Neuron (in vitro differentiated cells): ENCODE measurements around the gene SYTL3.
A peak's percentile ranks its signal among the peaks of the same experiment; 100 is the strongest.
"Not testable (repeated sequence)": the region's sequence is repeated elsewhere in the genome, so short reads cannot be mapped to it uniquely, and the experiment has no call there.

Experiments
- H2AFZ ChIP-seq: one replicate; pipeline ENCODE4 v1.6.1; 2013; ENCODE audit warnings: low read depth, mild to moderate bottlenecking, inconsistent platforms, low read length, moderate library complexity
- H3K27me3 ChIP-seq: one replicate; pipeline ENCODE4 v1.6.1; 2013; ENCODE audit warnings: low read length; ENCODE audit not compliant: insufficient read depth
- H3K36me3 ChIP-seq: one replicate; pipeline ENCODE4 v1.6.1; 2013; ENCODE audit warnings: low read length; ENCODE audit not compliant: insufficient read depth
- H3K4me1 ChIP-seq: one replicate; pipeline ENCODE4 v1.6.1; 2013; ENCODE audit warnings: low read length; ENCODE audit not compliant: insufficient read depth
- H3K4me3 ChIP-seq: 2 replicates; pipeline ENCODE4 v1.5.1; 2013; ENCODE audit warnings: mild to moderate bottlenecking, low read length, moderate library complexity
- H3K9me3 ChIP-seq: one replicate; pipeline ENCODE4 v1.6.1; 2013; ENCODE audit warnings: low read length

SYTL3 gene

DNA sequence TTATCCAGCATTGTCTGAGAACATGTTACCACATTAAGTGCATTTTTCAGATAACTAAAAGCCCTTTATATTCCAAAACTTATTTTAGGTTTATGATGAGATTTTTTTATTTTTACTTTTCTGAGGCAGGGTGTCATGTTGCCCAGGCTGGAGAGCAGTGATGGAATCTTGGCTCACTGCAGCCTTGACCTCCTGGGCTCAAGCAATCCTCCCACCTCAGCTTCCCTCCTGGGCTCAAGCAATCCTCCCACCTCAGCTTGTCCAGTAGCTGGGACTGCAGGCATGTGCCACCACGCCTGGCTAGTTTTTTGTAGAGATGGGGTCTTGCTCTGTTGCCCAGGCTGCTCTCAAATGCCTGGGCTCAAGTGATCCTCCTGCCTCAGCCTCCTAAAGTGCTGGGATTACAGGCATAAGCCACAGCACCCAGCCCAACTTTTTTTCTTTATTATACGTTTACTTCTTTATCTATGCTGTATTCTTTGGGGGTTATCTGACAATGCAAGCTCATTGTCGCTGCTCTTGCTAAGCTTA lies 11.5 kb upstream of the SYTL3 start:
- no peak overlapping the region for H3K4me3 ChIP-seq
- H3K36me3 ChIP-seq, result peaks cover 41% of the 10 kb centered on the region
- H2AFZ ChIP-seq, result no peak overlapping the region
- H3K4me1 ChIP-seq, result peaks cover 7% of the 10 kb centered on the region
- no peaks in the 10 kb centered on the region for H3K27me3 ChIP-seq
- H3K9me3 ChIP-seq, result no peaks in the 10 kb centered on the region

DNA sequence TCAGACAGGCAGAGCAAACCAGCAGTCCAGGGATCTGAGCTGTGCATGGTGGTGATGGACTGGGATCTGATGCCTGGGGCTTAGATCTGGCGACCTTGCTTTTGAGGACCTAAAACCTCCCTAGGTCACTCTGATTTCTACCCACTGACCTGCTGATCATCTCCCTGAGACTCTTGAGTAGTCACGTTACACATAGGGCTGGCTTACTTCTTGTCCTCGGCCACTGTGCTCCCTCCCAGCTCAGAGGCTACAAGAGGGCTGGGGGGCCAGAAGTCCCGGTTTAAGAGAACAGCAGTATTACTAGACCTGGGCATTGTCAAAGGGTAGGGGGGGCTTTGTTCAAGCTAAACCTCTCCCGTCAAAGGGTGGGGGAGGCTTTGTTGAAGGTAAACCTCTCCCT lies 10.8 kb upstream of the SYTL3 start:
- peaks cover 39% of the 10 kb centered on the region for H3K36me3 ChIP-seq

DNA sequence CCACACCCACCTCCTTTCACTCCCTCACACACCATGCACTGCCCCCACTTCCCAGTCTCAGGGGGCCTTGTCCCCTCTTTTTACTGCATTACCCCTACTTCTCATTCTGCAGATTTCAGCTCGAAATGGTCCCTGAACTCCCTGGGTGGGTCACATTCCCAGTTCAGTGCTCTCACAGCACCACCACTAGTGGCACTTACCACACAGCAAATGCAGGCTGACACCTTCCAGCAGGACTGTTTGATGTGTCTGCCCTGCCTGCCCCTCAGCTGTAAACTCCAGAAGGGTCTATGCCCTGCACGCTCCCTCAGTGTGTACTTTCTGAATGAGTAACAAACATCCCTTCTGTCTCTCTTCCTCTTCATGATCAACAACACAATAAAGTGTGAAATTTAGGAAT lies 9.3 kb upstream of the SYTL3 start:
- H3K9me3 ChIP-seq, result no peaks in the 10 kb centered on the region
- H3K4me1 ChIP-seq, result peaks cover 11% of the 10 kb centered on the region
- H2AFZ ChIP-seq, result no peak overlapping the region
- peaks cover 31% of the 10 kb centered on the region for H3K36me3 ChIP-seq
- H3K4me3 ChIP-seq, result no peak overlapping the region
- H3K27me3 ChIP-seq, result peaks cover under 1% of the 10 kb centered on the region

More for the DNA sequence above, 10.8 kb upstream of the SYTL3 start:
- Histone ChIP-seq H3K4me1 (peaks cover 7% of the 10 kb centered on the region), H2AFZ (no peak overlapping the region), H3K9me3 (no peaks in the 10 kb centered on the region), H3K4me3 (no peak overlapping the region), H3K27me3 (no peaks in the 10 kb centered on the region)

DNA sequence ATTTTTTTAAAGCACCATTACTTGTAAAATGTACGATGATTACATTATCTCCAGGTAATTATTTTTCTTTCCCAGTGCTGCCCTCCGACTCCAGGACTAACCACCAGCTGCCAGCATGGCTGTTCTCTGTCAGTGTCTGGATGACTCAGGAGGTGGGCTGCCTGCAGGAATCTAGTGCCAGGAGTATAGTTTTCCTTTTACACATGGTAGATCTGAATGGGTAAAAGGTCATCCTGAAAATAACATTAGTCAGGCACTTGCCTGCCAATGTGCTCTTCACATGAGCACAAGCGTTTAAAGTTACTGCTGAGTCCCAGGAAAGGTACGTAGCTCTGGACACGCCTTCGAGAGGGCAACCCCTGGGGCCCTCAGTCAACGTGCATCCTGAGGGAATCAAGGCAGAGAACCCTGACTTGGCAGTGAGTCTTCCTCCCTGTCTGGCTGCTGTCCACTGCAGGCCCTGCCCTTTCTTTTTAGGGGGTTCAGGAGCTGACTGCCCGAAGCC lies 7.7 kb upstream of the SYTL3 start:
- Histone ChIP-seq H2AFZ (no peak overlapping the region), H3K27me3 (peaks cover 4% of the 10 kb centered on the region), H3K36me3 (peaks cover 18% of the 10 kb centered on the region), H3K4me1 (peaks cover 11% of the 10 kb centered on the region), H3K9me3 (no peaks in the 10 kb centered on the region), H3K4me3 (no peak overlapping the region)

DNA sequence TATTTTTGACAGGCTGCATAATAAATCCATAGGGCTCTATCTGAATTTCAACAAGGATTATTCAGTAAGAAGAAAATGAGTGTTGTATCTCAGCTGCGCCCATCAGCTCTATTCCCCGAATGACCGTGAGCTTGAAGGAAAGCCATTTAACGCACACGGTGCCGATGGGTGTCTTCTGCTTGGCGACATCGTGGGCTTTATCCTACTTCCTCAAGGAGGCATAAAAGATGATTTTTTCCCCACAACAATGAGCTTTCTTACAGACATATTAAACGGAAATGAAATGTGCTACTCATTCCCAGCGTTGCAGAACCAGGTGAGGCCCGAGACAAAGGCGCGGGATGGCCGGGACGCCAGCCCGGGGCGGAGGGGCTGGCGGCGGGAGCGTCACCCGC lies 6.0 kb upstream of the SYTL3 start:
- Histone ChIP-seq H2AFZ (peak overlapping the region; percentile 82), H3K36me3 (peaks cover 13% of the 10 kb centered on the region), H3K9me3 (no peaks in the 10 kb centered on the region), H3K4me3 (peak overlapping the region; percentile 72), H3K4me1 (peaks cover 11% of the 10 kb centered on the region), H3K27me3 (peaks cover 4% of the 10 kb centered on the region)

DNA sequence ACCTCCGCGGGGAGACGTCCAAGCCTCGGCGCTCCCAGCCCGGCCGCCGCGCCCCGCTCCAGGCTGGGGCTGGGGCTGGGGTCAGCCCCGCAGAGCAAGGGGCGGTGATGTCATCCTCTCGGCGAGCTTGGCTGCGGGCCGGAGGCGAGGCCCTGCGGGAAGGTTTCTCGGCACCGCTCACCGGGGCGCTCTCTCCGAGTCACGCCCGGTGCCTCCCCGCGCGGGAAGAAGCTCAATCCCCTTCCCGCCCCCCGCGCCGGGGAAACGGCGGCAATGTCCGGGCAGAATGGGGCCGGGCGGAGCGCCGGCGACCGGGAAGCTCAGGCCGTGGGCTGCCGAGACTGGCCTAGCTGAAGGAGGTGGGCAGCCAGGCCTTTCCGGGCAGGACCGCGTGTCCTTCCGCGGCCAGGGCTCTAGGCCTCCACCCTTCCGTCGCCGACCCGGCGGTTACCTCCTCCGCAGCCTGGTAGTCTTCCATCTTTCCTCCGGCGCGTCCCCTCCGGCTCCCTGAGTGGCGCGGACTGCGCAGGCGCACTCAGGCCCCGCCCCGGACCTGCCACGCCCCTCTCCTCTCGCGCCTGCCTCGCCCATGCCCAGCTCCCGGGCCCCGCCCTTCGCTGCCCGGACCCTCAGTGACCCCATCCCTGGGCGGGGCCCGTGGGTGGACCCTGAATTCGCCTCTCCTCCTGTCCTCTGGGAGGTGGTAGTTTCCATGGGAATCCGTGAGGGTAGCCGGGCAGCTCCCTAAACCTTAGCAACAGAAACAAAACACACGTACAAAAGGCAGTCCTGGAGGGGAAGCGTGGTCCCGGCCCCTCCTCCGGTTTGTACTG lies 5.4 kb upstream of the SYTL3 start, which contains the start of gene DYNLT1:
Gene DYNLT1, minus strand, starts transcription at position 513 of the 833 bp plus-strand sequence. Its CDS starts 35 bp downstream, at position 478.
- H3K36me3 ChIP-seq, result peaks cover 12% of the 10 kb centered on the region
- peak within 1 kb of the TSS; percentile 82 for H2AFZ ChIP-seq
- H3K4me3 ChIP-seq, result peak within 1 kb of the TSS; percentile 72
- H3K27me3 ChIP-seq, result peaks cover 6% of the 10 kb centered on the region
- H3K9me3 ChIP-seq, result no peaks in the 10 kb centered on the region
- peaks cover 11% of the 10 kb centered on the region for H3K4me1 ChIP-seq

DNA sequence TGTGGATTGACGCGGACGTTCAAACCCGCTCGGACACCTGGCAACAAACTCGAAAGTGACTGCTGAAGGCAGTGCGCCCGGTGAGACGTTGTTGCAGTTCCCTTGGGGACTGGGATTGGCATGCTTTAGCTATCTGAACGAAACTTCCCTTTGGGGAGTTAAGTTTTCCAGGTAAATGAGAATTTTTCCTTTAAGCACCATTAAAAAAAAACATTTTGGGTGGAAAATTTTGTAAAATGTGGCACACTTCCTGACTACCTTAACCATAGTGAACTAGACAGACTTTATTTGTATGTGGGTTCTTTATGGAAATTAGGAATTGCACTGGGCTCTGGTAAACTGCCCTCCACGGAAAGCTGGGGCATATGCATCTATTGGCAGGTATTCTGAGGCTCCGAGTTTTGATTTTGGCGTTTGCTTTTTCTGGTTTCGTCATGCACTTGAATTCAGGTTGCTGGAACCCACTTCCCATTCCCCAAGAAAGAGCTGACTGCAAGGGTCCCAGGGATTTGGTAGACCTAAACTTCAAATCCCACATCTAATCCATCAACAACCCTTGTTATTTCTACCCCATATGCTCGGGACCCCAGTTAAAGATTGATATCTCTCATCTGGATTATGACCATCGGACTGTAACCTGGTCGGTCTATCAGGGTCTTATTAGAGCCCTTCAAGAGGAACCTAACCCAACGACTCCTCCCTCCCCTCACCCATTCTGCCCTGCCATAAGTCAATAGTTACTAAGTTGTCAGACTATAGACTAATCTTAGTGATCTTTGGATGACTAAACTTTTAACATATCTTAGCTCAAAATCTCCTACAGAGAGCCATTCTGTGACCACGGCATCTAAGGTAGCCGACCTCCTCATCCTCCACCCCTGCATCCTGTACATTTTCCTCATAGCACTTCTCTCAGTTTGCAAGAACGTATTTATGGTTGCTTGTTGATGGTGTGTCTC lies 4.5 kb upstream of the SYTL3 start:
- peak overlapping the region; percentile 82 for H2AFZ ChIP-seq
- peaks cover 10% of the 10 kb centered on the region for H3K27me3 ChIP-seq
- peaks cover 7% of the 10 kb centered on the region for H3K36me3 ChIP-seq
- H3K9me3 ChIP-seq, result no peaks in the 10 kb centered on the region
- H3K4me1 ChIP-seq, result peaks cover 11% of the 10 kb centered on the region
- H3K4me3 ChIP-seq, result peak overlapping the region; percentile 72

DNA sequence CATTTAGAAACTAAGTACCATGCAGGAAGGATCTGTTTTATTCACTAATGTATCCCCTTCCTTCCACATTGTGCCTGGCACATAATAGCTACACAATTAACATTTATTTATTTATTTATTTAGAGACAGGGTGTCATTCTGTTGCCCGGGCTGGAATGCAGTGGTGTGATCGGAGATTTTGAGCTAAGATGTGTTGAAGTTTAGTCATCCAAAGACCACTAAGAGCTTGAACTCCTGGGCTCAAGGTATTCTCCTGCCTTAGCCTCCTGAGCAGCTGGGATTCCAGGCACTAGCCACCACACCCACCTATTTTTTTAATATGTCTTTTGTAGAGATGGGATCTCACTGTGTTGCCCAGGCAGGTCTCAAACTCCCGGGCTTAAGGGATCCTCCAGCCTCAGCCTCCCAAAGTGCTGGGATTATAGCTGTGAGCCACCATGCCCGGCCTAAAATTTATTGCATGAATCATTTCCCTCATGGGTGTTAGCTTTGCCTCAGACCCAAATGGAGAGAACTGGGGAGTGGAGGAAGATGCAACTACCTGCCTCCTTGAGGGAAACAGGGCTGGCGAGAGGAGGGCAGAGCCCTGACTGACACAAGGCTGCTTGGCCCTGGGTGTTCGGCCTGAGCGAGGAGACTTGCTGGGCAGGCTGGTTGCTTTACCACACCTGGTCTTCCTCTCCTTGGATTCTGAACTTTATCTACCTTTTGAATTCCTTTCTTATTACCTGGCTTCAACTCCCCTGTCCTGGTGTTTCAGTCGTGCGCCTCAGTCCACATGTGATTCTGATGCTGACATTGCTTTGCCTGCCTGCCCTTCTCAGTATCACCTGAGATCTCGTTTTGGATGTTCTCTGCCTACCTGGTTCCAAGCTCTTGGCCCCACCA lies 3.6 kb upstream of the SYTL3 start:
- H2AFZ ChIP-seq, result no peak overlapping the region
- H3K4me3 ChIP-seq, result no peak overlapping the region
- no peaks in the 10 kb centered on the region for H3K9me3 ChIP-seq
- peaks cover 10% of the 10 kb centered on the region for H3K27me3 ChIP-seq
- H3K4me1 ChIP-seq, result peaks cover 11% of the 10 kb centered on the region
- H3K36me3 ChIP-seq, result peaks cover 3% of the 10 kb centered on the region

DNA sequence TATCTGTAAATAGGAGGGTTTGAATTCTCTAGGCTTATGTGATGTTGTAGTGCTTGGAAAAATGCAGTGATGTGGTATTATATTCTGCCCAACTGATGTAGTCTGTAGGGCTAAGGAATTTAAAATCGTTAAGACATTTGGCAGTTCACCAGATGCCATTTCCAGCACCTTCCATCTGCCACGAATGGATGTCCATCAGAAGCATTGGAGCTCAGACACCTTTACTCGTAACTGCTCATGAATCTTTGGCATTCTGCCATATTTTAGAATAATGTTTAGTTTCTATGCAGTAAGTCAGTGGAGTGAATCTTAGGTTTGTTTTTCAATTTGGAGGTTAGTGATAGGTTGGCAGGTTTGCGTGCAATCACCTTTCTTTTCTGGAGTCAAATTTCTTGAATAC lies 2.4 kb upstream of the SYTL3 start:
- H3K36me3 ChIP-seq, result peaks cover under 1% of the 10 kb centered on the region
- no peak overlapping the region for H2AFZ ChIP-seq
- H3K27me3 ChIP-seq, result peaks cover 10% of the 10 kb centered on the region
- H3K9me3 ChIP-seq, result no peaks in the 10 kb centered on the region
- H3K4me3 ChIP-seq, result no peak overlapping the region
- H3K4me1 ChIP-seq, result peaks cover 11% of the 10 kb centered on the region

DNA sequence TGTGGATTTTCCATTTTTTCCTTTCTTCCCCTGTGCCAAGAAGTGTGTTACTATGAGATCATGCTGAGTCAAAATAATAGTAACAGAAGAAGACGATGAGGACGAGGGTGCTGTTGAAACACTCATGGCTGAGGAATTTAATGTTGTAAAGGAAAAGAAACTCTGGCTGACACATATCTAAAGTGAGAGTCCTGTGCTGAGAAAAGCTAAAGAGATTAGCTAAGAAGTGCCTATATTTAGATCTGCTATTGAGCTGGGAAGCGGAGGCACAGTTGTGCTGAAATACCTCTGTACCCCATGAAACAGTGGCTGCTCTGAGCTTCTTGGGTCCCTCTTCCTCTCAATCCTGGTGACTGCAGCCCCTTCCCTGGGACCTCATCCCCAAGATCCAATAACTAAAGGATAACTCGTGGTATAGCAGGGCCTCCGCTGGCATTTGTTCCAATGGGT lies 1.1 kb upstream of the SYTL3 start:
- Histone ChIP-seq H3K9me3 (no peaks in the 10 kb centered on the region), H3K27me3 (peaks cover 10% of the 10 kb centered on the region), H3K4me3 (no peak overlapping the region), H3K36me3 (no peaks in the 10 kb centered on the region), H3K4me1 (peaks cover 10% of the 10 kb centered on the region), H2AFZ (no peak overlapping the region)

DNA sequence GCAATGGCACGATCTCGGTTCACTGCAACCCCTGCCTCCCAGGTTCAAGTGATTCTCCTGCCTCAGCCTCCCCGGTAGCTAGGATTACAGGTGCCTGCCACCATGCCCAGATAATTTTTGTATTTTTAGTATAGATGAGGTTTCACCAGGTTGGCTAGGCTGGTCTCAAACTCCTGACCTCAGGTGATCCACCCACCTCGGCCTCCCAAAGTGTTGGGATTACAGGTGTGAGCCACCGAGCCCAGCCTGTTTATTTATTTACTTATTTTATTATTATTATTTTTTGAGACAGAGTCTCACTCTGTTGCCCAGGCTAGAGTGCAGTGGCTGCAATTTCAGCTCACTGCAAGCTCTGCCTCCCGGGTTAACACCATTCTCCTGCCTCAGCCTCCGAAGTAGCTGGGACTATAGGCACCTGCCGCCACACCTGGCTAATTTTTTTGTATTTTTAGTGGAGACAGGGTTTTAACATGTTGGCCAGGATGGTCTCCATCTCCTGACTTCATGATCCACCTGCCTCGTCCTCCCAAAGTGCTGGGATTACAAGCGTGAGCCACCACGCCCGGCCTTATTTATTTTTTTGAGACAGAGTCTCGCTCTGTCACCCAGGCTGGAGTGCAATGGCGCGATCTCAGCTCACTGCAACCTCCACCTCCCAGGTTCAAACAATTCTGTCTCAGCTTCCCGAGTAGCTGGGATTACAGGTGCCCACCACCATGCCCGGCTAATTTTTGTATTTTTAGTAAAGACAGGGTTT lies 2.3 kb downstream of the SYTL3 start:
- not testable (repeated sequence) for H3K36me3 ChIP-seq, H2AFZ ChIP-seq, H3K9me3 ChIP-seq, H3K27me3 ChIP-seq, H3K4me1 ChIP-seq, H3K4me3 ChIP-seq
